ENCODE measurements around the gene AP2B1. TPM values are rescaled to one million over a fixed set of nuclear protein-coding genes. Genes with fewer than 3 reads are reported as not detected.

The AP2B1 gene
- total RNA-seq, 1 experiment from 2014 or later = 217 TPM

DNA sequence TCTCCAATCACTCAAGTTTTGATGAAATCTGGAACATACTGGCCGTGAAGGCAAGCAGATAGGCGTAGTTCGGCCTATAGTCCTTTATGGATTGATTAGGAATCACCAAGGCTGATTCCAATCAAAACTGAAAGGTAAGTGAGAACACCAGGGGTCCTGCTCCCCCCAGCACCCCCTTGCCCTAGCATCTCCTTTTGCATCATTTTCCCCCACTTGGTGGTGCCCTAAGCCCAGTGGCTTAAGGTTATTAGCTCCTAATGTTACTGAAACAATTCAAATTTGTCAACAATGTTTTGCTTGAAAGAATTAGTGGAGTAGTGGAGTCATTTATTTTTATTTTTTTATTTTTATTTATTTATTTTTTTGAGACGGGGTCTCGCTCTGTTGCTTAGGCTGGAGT lies 31.4 kb upstream of the AP2B1 start:
- Histone ChIP-seq H2BK120ac (ENCODE audit: low read depth, low read length, poor library complexity, severe bottlenecking) (no peak overlapping the region), H3K27me3 (ENCODE audit: insufficient read depth, low read length) (no peaks in the 10 kb centered on the region), H4K91ac (ENCODE audit: insufficient read length, low read depth, low read length) (no peak overlapping the region), H3K4ac (ENCODE audit: low read depth, low read length) (no peak overlapping the region), H4K8ac (replicated peaks; ENCODE audit: insufficient read length, low read depth, low read length) (no peak overlapping the region), H3K23me2 (ENCODE audit: insufficient read length, low read depth, low read length, poor library complexity, severe bottlenecking) (no peaks in the 10 kb centered on the region), H2AFZ (ENCODE audit: low read length) (no peak overlapping the region), H3K18ac (ENCODE audit: insufficient read length, low read depth, low read length) (no peak overlapping the region), H3K14ac (ENCODE audit: insufficient read depth, low read length) (no peak overlapping the region), H3K79me1 (ENCODE audit: insufficient read depth, low read depth, low read length, poor library complexity, severe bottlenecking) (no peaks in the 10 kb centered on the region), H2AK5ac (ENCODE audit: insufficient read length, low read length) (no peak overlapping the region), H4K5ac (ENCODE audit: insufficient read length, low read depth, low read length) (no peak overlapping the region), H4K20me1 (ENCODE audit: control insufficient read depth, insufficient read depth, insufficient read length) (no peaks in the 10 kb centered on the region), H3K4me1 (ENCODE audit: insufficient read depth, low read length) (no peaks in the 10 kb centered on the region), H3K9me3 (ENCODE audit: control insufficient read depth, low read depth, low read length) (no peaks in the 10 kb centered on the region), H2BK12ac (ENCODE audit: insufficient read length, low read depth, low read length) (no peak overlapping the region), H2BK5ac (ENCODE audit: insufficient read length, low read length) (no peak overlapping the region), H3K9ac (ENCODE audit: extremely low read depth, insufficient read length, low read length) (no peak overlapping the region), H3K79me2 (ENCODE audit: insufficient read depth, low read length) (no peaks in the 10 kb centered on the region), H3K27ac (ENCODE audit: insufficient read length, low read depth, low read length) (no peak overlapping the region), H3K23ac (ENCODE audit: insufficient read length, low read depth, low read length) (no peak overlapping the region), H3T11ph (ENCODE audit: low read length) (no peak overlapping the region), H3K4me2 (ENCODE audit: insufficient read depth, insufficient read length, low read length) (no peak overlapping the region), H3K56ac (ENCODE audit: insufficient read length, low read depth, low read length) (no peak overlapping the region), H2BK15ac (ENCODE audit: low read depth, low read length) (no peak overlapping the region), H2BK20ac (ENCODE audit: low read depth, low read length, poor library complexity, severe bottlenecking) (no peak overlapping the region)
- WGBS (ENCODE audit: extremely low coverage, insufficient read length, low lambda C conversion rate) = no CpG with 5 or more reads among the region's 5 CpGs
- no peaks in the 10 kb centered on the region for H3K36me3 Mint-ChIP-seq (ENCODE audit: insufficient read depth in 1 of 3, low read depth in 3 of 3)
- DNase-seq = no peak
- no peaks in the 10 kb centered on the region for H3K9me3 Mint-ChIP-seq
- H3K27ac Mint-ChIP-seq = no peak overlapping the region; a peak in 1 of 7 replicates
- H3K4me3 Mint-ChIP-seq = no peak overlapping the region
- H3K27me3 Mint-ChIP-seq (ENCODE audit: low read depth) = peaks cover 9% of the 10 kb centered on the region
- peaks cover 9% of the 10 kb centered on the region in 2 experiments for H3K4me1 Mint-ChIP-seq
- TF ChIP-seq, protein P1, sequence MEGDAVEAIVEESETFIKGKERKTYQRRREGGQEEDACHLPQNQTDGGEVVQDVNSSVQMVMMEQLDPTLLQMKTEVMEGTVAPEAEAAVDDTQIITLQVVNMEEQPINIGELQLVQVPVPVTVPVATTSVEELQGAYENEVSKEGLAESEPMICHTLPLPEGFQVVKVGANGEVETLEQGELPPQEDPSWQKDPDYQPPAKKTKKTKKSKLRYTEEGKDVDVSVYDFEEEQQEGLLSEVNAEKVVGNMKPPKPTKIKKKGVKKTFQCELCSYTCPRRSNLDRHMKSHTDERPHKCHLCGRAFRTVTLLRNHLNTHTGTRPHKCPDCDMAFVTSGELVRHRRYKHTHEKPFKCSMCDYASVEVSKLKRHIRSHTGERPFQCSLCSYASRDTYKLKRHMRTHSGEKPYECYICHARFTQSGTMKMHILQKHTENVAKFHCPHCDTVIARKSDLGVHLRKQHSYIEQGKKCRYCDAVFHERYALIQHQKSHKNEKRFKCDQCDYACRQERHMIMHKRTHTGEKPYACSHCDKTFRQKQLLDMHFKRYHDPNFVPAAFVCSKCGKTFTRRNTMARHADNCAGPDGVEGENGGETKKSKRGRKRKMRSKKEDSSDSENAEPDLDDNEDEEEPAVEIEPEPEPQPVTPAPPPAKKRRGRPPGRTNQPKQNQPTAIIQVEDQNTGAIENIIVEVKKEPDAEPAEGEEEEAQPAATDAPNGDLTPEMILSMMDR (conservative IDR thresholded peaks at IDR 0.05) = peak; percentile 44

Measured in H9 (cell line).